ENCODE measurements around the gene SPATA32.

Gene SPATA32

GRCh38 chr17:45221081-45222013 is 40.5 kb downstream of the SPATA32 start, which contains the start of gene FMNL1:
FMNL1 (plus strand) TSS chr17:45221885; CDS start chr17:45222125, 240 bp downstream.
- no peak for DNase-seq (ENCODE audit: low spot score)
- Histone ChIP-seq H3K27me3 (ENCODE audit: control insufficient read depth in 3 of 3, insufficient read depth in 3 of 3, low read depth in 1 of 3, low read length in 3 of 3) (peaks cover 15 to 74% (median 52%) of the 10 kb centered on the region in 3 experiments), H2BK120ac (ENCODE audit: low read depth, low read length) (peak within 1 kb of the TSS; percentile 27), H3K4ac (ENCODE audit: low read length) (no peak within 1 kb of the TSS), H3K4me3 (ENCODE audit: low read length in 2 of 2) (peak within 1 kb of the TSS; percentile 39 to 80), H3K9me3 (replicated peaks in 1 of 2; ENCODE audit: control insufficient read depth in 2 of 2, insufficient read depth in 1 of 2, low read depth in 1 of 2, low read length in 2 of 2) (no peaks in the 10 kb centered on the region), H3K4me2 (ENCODE audit: insufficient read depth, low read length, poor library complexity, severe bottlenecking) (peak within 1 kb of the TSS; percentile 87), H3K14ac (ENCODE audit: low read length) (no peak within 1 kb of the TSS), H2AFZ (ENCODE audit: low read length) (peak within 1 kb of the TSS; percentile 96), H4K91ac (ENCODE audit: low read depth, low read length, poor library complexity) (no peak within 1 kb of the TSS), H4K8ac (ENCODE audit: low read depth, low read length) (no peak within 1 kb of the TSS), H3K9ac (ENCODE audit: low read depth, low read length, poor library complexity) (peak within 1 kb of the TSS; percentile 66), H2BK5ac (ENCODE audit: low read length) (peak within 1 kb of the TSS; percentile 79), H3K23ac (ENCODE audit: low read depth, low read length, poor library complexity) (peak within 1 kb of the TSS; percentile 67), H2AK5ac (ENCODE audit: low read depth, low read length) (peak within 1 kb of the TSS; percentile 60), H3K79me1 (ENCODE audit: low read depth, low read length) (no peaks in the 10 kb centered on the region), H3K4me1 (ENCODE audit: control insufficient read depth in 2 of 2, insufficient read depth in 1 of 2, low read depth in 1 of 2, low read length in 2 of 2) (peaks cover 0 to 2% of the 10 kb centered on the region in 2 donors), H3K18ac (ENCODE audit: low read length) (peak within 1 kb of the TSS; percentile 88), H3K27ac (replicated peaks; ENCODE audit: low read length) (no peak within 1 kb of the TSS), H3K36me3 (replicated peaks in 1 of 2; ENCODE audit: control insufficient read depth in 2 of 2, insufficient read depth in 2 of 2, low read length in 2 of 2) (no peaks in the 10 kb centered on the region), H2BK12ac (ENCODE audit: low read length) (no peak within 1 kb of the TSS), H2BK15ac (ENCODE audit: low read length) (no peak within 1 kb of the TSS)
- no CpG with 5 or more reads among the region's 98 CpGs for WGBS, 2 donors (ENCODE audit: extremely low coverage in 2 of 2, insufficient read length in 2 of 2, insufficient replicate concordance in 1 of 2)

- H3K4ac ChIP-seq (ENCODE audit: low read length): no peak overlapping the region
- H2BK5ac ChIP-seq (ENCODE audit: low read length): no peak overlapping the region
- no peak overlapping the region for H2AK5ac ChIP-seq (ENCODE audit: low read depth, low read length)
- no CpG with 5 or more reads among the region's 3 CpGs for WGBS, 2 donors (ENCODE audit: extremely low coverage in 2 of 2, insufficient read length in 2 of 2, insufficient replicate concordance in 1 of 2)
- no peak overlapping the region for H4K91ac ChIP-seq (ENCODE audit: low read depth, low read length, poor library complexity)
- H3K4me3 ChIP-seq (ENCODE audit: low read length in 2 of 2): no peak overlapping the region
- no peak overlapping the region for H3K4me2 ChIP-seq (ENCODE audit: insufficient read depth, low read length, poor library complexity, severe bottlenecking)
- H2BK120ac ChIP-seq (ENCODE audit: low read depth, low read length): no peak overlapping the region
- H3K18ac ChIP-seq (ENCODE audit: low read length): no peak overlapping the region
- no peak overlapping the region for H3K9ac ChIP-seq (ENCODE audit: low read depth, low read length, poor library complexity)
- H2AFZ ChIP-seq (ENCODE audit: low read length): no peak overlapping the region
- H2BK15ac ChIP-seq (ENCODE audit: low read length): no peak overlapping the region
- H3K9me3 ChIP-seq (replicated peaks in 1 of 2; ENCODE audit: control insufficient read depth in 2 of 2, insufficient read depth in 1 of 2, low read depth in 1 of 2, low read length in 2 of 2): no peaks in the 10 kb centered on the region
- no peak for DNase-seq (ENCODE audit: low spot score)
- H2BK12ac ChIP-seq (ENCODE audit: low read length): no peak overlapping the region
- H3K27me3 ChIP-seq (ENCODE audit: control insufficient read depth in 3 of 3, insufficient read depth in 3 of 3, low read depth in 1 of 3, low read length in 3 of 3): peaks cover 15 to 62% (median 50%) of the 10 kb centered on the region in 3 experiments
- H3K14ac ChIP-seq (ENCODE audit: low read length): no peak overlapping the region
- no peak overlapping the region for H3K23ac ChIP-seq (ENCODE audit: low read depth, low read length, poor library complexity)
- no peak overlapping the region for H3K27ac ChIP-seq (replicated peaks; ENCODE audit: low read length)
- no peak overlapping the region for H4K8ac ChIP-seq (ENCODE audit: low read depth, low read length)
- H3K36me3 ChIP-seq (replicated peaks in 1 of 2; ENCODE audit: control insufficient read depth in 2 of 2, insufficient read depth in 2 of 2, low read length in 2 of 2): no peaks in the 10 kb centered on the region
- peaks cover 0 to 2% of the 10 kb centered on the region in 2 donors for H3K4me1 ChIP-seq (ENCODE audit: control insufficient read depth in 2 of 2, insufficient read depth in 1 of 2, low read depth in 1 of 2, low read length in 2 of 2)
- H3K79me1 ChIP-seq (ENCODE audit: low read depth, low read length): no peaks in the 10 kb centered on the region
These were observed 41.8 kb downstream of the SPATA32 start for GRCh38 chr17:45220079-45220478.

GRCh38 chr17:45218895-45219661 is 42.8 kb downstream of the SPATA32 start:
- H4K91ac ChIP-seq (ENCODE audit: low read depth, low read length, poor library complexity): no peak overlapping the region
- no peak overlapping the region for H3K14ac ChIP-seq (ENCODE audit: low read length)
- no peak overlapping the region for H2BK12ac ChIP-seq (ENCODE audit: low read length)
- no peak overlapping the region for H2AK5ac ChIP-seq (ENCODE audit: low read depth, low read length)
- DNase-seq (ENCODE audit: low spot score): peak; percentile 88
- no peaks in the 10 kb centered on the region for H3K36me3 ChIP-seq (replicated peaks in 1 of 2; ENCODE audit: control insufficient read depth in 2 of 2, insufficient read depth in 2 of 2, low read length in 2 of 2)
- H3K18ac ChIP-seq (ENCODE audit: low read length): no peak overlapping the region
- H2AFZ ChIP-seq (ENCODE audit: low read length): peak overlapping the region; percentile 62
- H3K27ac ChIP-seq (replicated peaks; ENCODE audit: low read length): no peak overlapping the region
- no peak overlapping the region for H2BK15ac ChIP-seq (ENCODE audit: low read length)
- H3K23ac ChIP-seq (ENCODE audit: low read depth, low read length, poor library complexity): no peak overlapping the region
- no peak overlapping the region for H3K9ac ChIP-seq (ENCODE audit: low read depth, low read length, poor library complexity)
- peaks cover 0 to 2% of the 10 kb centered on the region in 2 donors for H3K4me1 ChIP-seq (ENCODE audit: control insufficient read depth in 2 of 2, insufficient read depth in 1 of 2, low read depth in 1 of 2, low read length in 2 of 2)
- no peak overlapping the region for H3K4me3 ChIP-seq (ENCODE audit: low read length in 2 of 2)
- no peaks in the 10 kb centered on the region for H3K9me3 ChIP-seq (replicated peaks in 1 of 2; ENCODE audit: control insufficient read depth in 2 of 2, insufficient read depth in 1 of 2, low read depth in 1 of 2, low read length in 2 of 2)
- no CpG with 5 or more reads among the region's 12 CpGs for WGBS, 2 donors (ENCODE audit: extremely low coverage in 2 of 2, insufficient read length in 2 of 2, insufficient replicate concordance in 1 of 2)
- H4K8ac ChIP-seq (ENCODE audit: low read depth, low read length): no peak overlapping the region
- no peak overlapping the region for H3K4ac ChIP-seq (ENCODE audit: low read length)
- H2BK120ac ChIP-seq (ENCODE audit: low read depth, low read length): no peak overlapping the region
- no peak overlapping the region for H2BK5ac ChIP-seq (ENCODE audit: low read length)
- H3K79me1 ChIP-seq (ENCODE audit: low read depth, low read length): no peaks in the 10 kb centered on the region
- peaks cover 15 to 52% (median 44%) of the 10 kb centered on the region in 3 experiments for H3K27me3 ChIP-seq (ENCODE audit: control insufficient read depth in 3 of 3, insufficient read depth in 3 of 3, low read depth in 1 of 3, low read length in 3 of 3)
- H3K4me2 ChIP-seq (ENCODE audit: insufficient read depth, low read length, poor library complexity, severe bottlenecking): no peak overlapping the region
